PC-9 (cell line): ENCODE results near the gene SCN8A. TPM values are rescaled to one million over a fixed set of nuclear protein-coding genes. Genes with fewer than 3 reads are reported as not detected.

Experiments
- BruUV-seq: library from RNA; stranded (reverse); fragments of 400-500 nt; replicated peaks from 2 replicates; lab custom pipeline; 2021; lab: Mats Ljungman, UMichigan
- CTCF ChIA-PET: fragments of 300-600 bp; sonication (Branson Sonifier 250); formaldehyde crosslinking; loops from one replicate; lab custom pipeline; 2022; ENCODE audit warnings: antibody characterized with exemption; lab: Charles Lee
- POLR2A ChIA-PET: fragments of 300-600 bp; sonication (Branson Sonifier 250); formaldehyde crosslinking; loops from one replicate; lab custom pipeline; 2022; ENCODE audit warnings: antibody characterized with exemption; ENCODE audit not compliant: unreplicated experiment; lab: Charles Lee
- DNase-seq, 2 experiments: peaks; one replicate each; pipeline versions ENCODE4 v3.0.0 to v3.0.0-alpha.2; 2015 to 2022; ENCODE audit warnings: mixed read lengths in 1 of 2
- H2AFZ ChIP-seq: fragments of 200-600 bp; sonication (generic); 2 replicates; pipeline ENCODE4 v1.8.1; 2017; ENCODE audit warnings: antibody characterized with exemption
- H3F3A ChIP-seq: fragments of 200-600 bp; sonication (generic); 2 replicates; pipeline ENCODE4 v1.8.1; 2017; ENCODE audit warnings: antibody characterized with exemption, mild to moderate bottlenecking, low read depth; ENCODE audit not compliant: insufficient read depth
- H3K27ac ChIP-seq: fragments of 200-600 bp; sonication (generic); 2 replicates; pipeline ENCODE4 v1.6.1; 2016; ENCODE audit warnings: mixed run types
- H3K27me3 ChIP-seq: fragments of 200-600 bp; sonication (generic); 2 replicates; pipeline ENCODE4 v1.6.1; 2016; ENCODE audit warnings: low read depth, mixed run types; ENCODE audit not compliant: insufficient read depth
- H3K36me3 ChIP-seq: fragments of 200-600 bp; sonication (generic); 2 replicates; pipeline ENCODE4 v1.6.1; 2016; ENCODE audit warnings: low read depth, mixed run types
- H3K4me1 ChIP-seq: fragments of 200-600 bp; sonication (generic); replicated peaks from 2 replicates; pipeline ENCODE4 v1.6.1; 2016; ENCODE audit warnings: mixed run types; ENCODE audit not compliant: insufficient read depth
- H3K4me2 ChIP-seq: fragments of 200-600 bp; sonication (generic); 2 replicates; pipeline ENCODE4 v1.6.1; 2017; ENCODE audit warnings: mixed run types
- H3K4me3 ChIP-seq: fragments of 200-600 bp; sonication (generic); 2 replicates; pipeline ENCODE4 v1.6.1; 2016; ENCODE audit warnings: mixed run types
- H3K79me2 ChIP-seq: fragments of 200-600 bp; sonication (generic); 2 replicates; pipeline ENCODE4 v1.6.1; 2017; ENCODE audit warnings: low read depth, mixed run types
- H3K9me2 ChIP-seq: fragments of 200-600 bp; sonication (generic); 2 replicates; pipeline ENCODE4 v1.8.1; 2017; ENCODE audit warnings: mild to moderate bottlenecking; ENCODE audit not compliant: insufficient read depth
- H3K9me3 ChIP-seq: fragments of 200-600 bp; sonication (generic); 2 replicates; pipeline ENCODE4 v1.8.1; 2016; ENCODE audit warnings: low read depth; ENCODE audit not compliant: insufficient read depth
- H4K20me1 ChIP-seq: fragments of 200-600 bp; sonication (generic); 2 replicates; pipeline ENCODE4 v1.8.1; 2017; ENCODE audit not compliant: insufficient read depth
- EZH2 ChIP-seq: fragments of 200-600 bp; sonication (generic); IDR thresholded peaks from 2 replicates; pipeline ENCODE4 v1.8.0; 2017; ENCODE audit warnings: antibody characterized with exemption, low read depth
- intact Hi-C: fragments of 100-400 bp; cut with micrococcal nuclease; formaldehyde crosslinking; loops from one replicate; pipeline ENCODE4 v1.10.0; 2022; ENCODE audit not compliant: unreplicated experiment
- total RNA-seq: library from RNA; stranded (reverse); gene quantifications from 2 replicates; pipeline ENCODE4 v1.2.3, GENCODE V29; 2021
- TF ChIP-seq, protein P1 (sequence below): fragments of 200-600 bp; sonication (generic); conservative IDR thresholded peaks from 2 replicates; pipeline ENCODE4 v1.6.1; 2017; ENCODE audit warnings: mixed run types, antibody characterized with exemption, mild to moderate bottlenecking, moderate library complexity

Gene SCN8A
- total RNA-seq, 1 experiment from 2014 or later: 0.17 TPM

GRCh38 chr12:51821440-51822260 is 230.6 kb downstream of the SCN8A start:
- Histone ChIP-seq H3K36me3 (no peaks in the 10 kb centered on the region), H3K9me3 (no peaks in the 10 kb centered on the region), H3K9me2 (no peaks in the 10 kb centered on the region), H2AFZ (no peak overlapping the region), H3K4me1 (no peaks in the 10 kb centered on the region), H3F3A (no peaks in the 10 kb centered on the region), H3K4me2 (no peak overlapping the region), H3K27me3 (peaks cover 21% of the 10 kb centered on the region), H4K20me1 (no peaks in the 10 kb centered on the region), H3K4me3 (no peak overlapping the region), H3K27ac (no peak overlapping the region), H3K79me2 (no peaks in the 10 kb centered on the region)
- intact Hi-C loops: loop anchor here (5.0 kb wide), 3 partner anchors 399 to 994 kb away; partner anchors contain the start of gene SLC4A8
- TF ChIP-seq, protein P1, sequence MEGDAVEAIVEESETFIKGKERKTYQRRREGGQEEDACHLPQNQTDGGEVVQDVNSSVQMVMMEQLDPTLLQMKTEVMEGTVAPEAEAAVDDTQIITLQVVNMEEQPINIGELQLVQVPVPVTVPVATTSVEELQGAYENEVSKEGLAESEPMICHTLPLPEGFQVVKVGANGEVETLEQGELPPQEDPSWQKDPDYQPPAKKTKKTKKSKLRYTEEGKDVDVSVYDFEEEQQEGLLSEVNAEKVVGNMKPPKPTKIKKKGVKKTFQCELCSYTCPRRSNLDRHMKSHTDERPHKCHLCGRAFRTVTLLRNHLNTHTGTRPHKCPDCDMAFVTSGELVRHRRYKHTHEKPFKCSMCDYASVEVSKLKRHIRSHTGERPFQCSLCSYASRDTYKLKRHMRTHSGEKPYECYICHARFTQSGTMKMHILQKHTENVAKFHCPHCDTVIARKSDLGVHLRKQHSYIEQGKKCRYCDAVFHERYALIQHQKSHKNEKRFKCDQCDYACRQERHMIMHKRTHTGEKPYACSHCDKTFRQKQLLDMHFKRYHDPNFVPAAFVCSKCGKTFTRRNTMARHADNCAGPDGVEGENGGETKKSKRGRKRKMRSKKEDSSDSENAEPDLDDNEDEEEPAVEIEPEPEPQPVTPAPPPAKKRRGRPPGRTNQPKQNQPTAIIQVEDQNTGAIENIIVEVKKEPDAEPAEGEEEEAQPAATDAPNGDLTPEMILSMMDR: no peak
- TF ChIP-seq EZH2: no peak
- no peak for DNase-seq
- CTCF ChIA-PET: no interaction called here
- no TSS peak for BruUV-seq
- POLR2A ChIA-PET: no interaction called here

DNA sequence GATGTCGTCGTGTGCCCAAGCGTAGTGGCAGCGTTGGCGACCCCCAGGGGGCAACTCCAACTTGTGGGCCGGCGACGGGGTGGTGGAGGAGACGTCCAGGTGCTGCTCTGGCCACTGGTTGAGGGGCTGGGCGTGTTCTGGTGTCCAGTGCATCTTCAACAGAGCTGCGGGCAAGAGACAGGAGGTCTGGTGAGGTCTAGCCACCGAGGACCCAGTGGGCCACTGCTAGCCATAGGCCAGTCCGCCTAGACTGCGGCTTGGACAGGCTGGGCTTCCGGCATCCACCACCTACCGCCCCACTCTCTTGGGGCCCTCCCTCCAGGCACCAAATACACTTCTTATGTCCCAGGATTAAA is 231.2 kb downstream of the SCN8A start:
- no peaks in the 10 kb centered on the region for H3K9me3 ChIP-seq
- TF ChIP-seq, protein P1: no peak
- no peak for TF ChIP-seq EZH2
- no peak overlapping the region for H3K4me3 ChIP-seq
- BruUV-seq: no TSS peak
- H3K36me3 ChIP-seq: no peaks in the 10 kb centered on the region
- no peak overlapping the region for H3K4me2 ChIP-seq
- H3K4me1 ChIP-seq: no peaks in the 10 kb centered on the region
- no peaks in the 10 kb centered on the region for H3K79me2 ChIP-seq
- H4K20me1 ChIP-seq: no peaks in the 10 kb centered on the region
- no peak overlapping the region for H3K27ac ChIP-seq
- no peak overlapping the region for H2AFZ ChIP-seq
- no peaks in the 10 kb centered on the region for H3K9me2 ChIP-seq
- H3F3A ChIP-seq: no peaks in the 10 kb centered on the region
- POLR2A ChIA-PET: no interaction called here
- intact Hi-C loops: loop anchor here (5.0 kb wide), 3 partner anchors 400 to 995 kb away; partner anchors contain the start of gene SLC4A8
- CTCF ChIA-PET: no interaction called here
- peaks cover 16% of the 10 kb centered on the region for H3K27me3 ChIP-seq
- DNase-seq: no peak

- H4K20me1 ChIP-seq: no peaks in the 10 kb centered on the region
- H3K9me3 ChIP-seq: no peaks in the 10 kb centered on the region
- peaks cover 18% of the 10 kb centered on the region for H3K27me3 ChIP-seq
- TF ChIP-seq EZH2: no peak
- TF ChIP-seq, protein P1: no peak
- no peak overlapping the region for H3K27ac ChIP-seq
- ChIA-PET CTCF (no interaction called here), POLR2A (no interaction called here)
- no peak overlapping the region for H3K4me2 ChIP-seq
- no peaks in the 10 kb centered on the region for H3K79me2 ChIP-seq
- DNase-seq: no peak
- no TSS peak for BruUV-seq
- no peaks in the 10 kb centered on the region for H3K36me3 ChIP-seq
- no peak overlapping the region for H3K4me3 ChIP-seq
- H3K9me2 ChIP-seq: no peaks in the 10 kb centered on the region
- no peaks in the 10 kb centered on the region for H3K4me1 ChIP-seq
- no peaks in the 10 kb centered on the region for H3F3A ChIP-seq
- no peak overlapping the region for H2AFZ ChIP-seq
- intact Hi-C loops: loop anchor here (5.0 kb wide), 3 partner anchors 401 to 996 kb away; partner anchors contain the start of gene SLC4A8
Observed at GRCh38 chr12:51822956-51823355, 231.9 kb downstream of the SCN8A start.
